Hepatocyte (in vitro differentiated cells): Measurements from ENCODE around the gene SLC5A7.

Experiments used
- CTCF ChIP-seq: fragments of 200-600 bp; sonication (generic); IDR thresholded peaks from 2 replicates; pipeline ENCODE4 v1.5.1; 2016; ENCODE audit warnings: antibody characterized with exemption, mild to moderate bottlenecking; ENCODE audit not compliant: poor library complexity
- EZH2 ChIP-seq: fragments of 200-600 bp; sonication (generic); IDR thresholded peaks from 2 replicates; pipeline ENCODE4 v1.6.1; 2016; ENCODE audit warnings: antibody characterized with exemption, mild to moderate bottlenecking, borderline replicate concordance
- EZH2phosphoT487 ChIP-seq: fragments of 200-600 bp; sonication (generic); IDR thresholded peaks from one replicate; pipeline ENCODE4 v1.6.1; 2018; ENCODE audit warnings: antibody characterized with exemption, mild to moderate bottlenecking, low read depth, moderate library complexity; ENCODE audit not compliant: unreplicated experiment, severe bottlenecking

GRCh38 chr2:108026092-108026794 lies 39.9 kb downstream of the SLC5A7 start:
- TF ChIP-seq CTCF, result no peak
- no peak for TF ChIP-seq EZH2
- TF ChIP-seq EZH2phosphoT487, result no peak
